ENCODE results near the gene TATDN2.

- no peak for TF ChIP-seq CTCF (IDR thresholded peaks at IDR 0.05; ENCODE audit: extremely low read depth in 1 of 2, insufficient read depth in 1 of 2, low read depth in 1 of 2, low read length in 2 of 2)
- TF ChIP-seq POLR2A (IDR thresholded peaks at IDR 0.05; ENCODE audit: low read depth, low read length) = no peak
- no peak for TF ChIP-seq POLR2AphosphoS5 (IDR thresholded peaks at IDR 0.05; ENCODE audit: insufficient read depth, low read depth, low read length)
These were observed 57.9 kb downstream of the TATDN2 start for GRCh38 chr3:10306156-10306555.
